H1 (cell line): Measurements from ENCODE around the gene SIN3B. TPM values are rescaled to one million over a fixed set of nuclear protein-coding genes. Genes with fewer than 3 reads are reported as not detected.

Experiments
- CTCF ChIA-PET: fragments of 300-600 bp; sonication (Branson Sonifier 250); formaldehyde crosslinking; loops from one replicate; lab custom pipeline; 2021; ENCODE audit not compliant: partially characterized antibody; lab: Charles Lee
- POLR2A ChIA-PET: fragments of 300-600 bp; sonication (Branson Sonifier 250); formaldehyde crosslinking; loops from one replicate; lab custom pipeline; 2021; ENCODE audit warnings: inconsistent platforms; ENCODE audit not compliant: partially characterized antibody; lab: Charles Lee
- DNase-seq, 2 experiments: peaks; one replicate each; pipeline versions ENCODE4 v3.0.0 to v3.0.0-alpha.2; 2010 to 2022; ENCODE audit warnings: low spot score in 2 of 2, low read depth in 1 of 2, mixed read lengths in 1 of 2
- FAIRE-seq: peaks from 2 replicates; lab custom pipeline; 2011; peaks lifted over from hg19 to GRCh38; lab: Jason Lieb, UNC
- H2AFZ ChIP-seq: 2 replicates; pipeline ENCODE4 v1.8.1; 2012; ENCODE audit warnings: low read length, inconsistent platforms
- H2AK5ac ChIP-seq: 2 replicates; pipeline ENCODE4 v1.6.1; 2013; ENCODE audit warnings: low read depth, low read length
- H2BK120ac ChIP-seq: replicated peaks from 2 replicates; pipeline ENCODE3; 2013; ENCODE audit warnings: low read depth, low read length, inconsistent platforms
- H2BK12ac ChIP-seq: 2 replicates; pipeline ENCODE4 v1.6.1; 2013; ENCODE audit warnings: low read depth, low read length
- H2BK15ac ChIP-seq: 2 replicates; pipeline ENCODE4 v1.6.1; 2013; ENCODE audit warnings: low read length
- H2BK20ac ChIP-seq: 2 replicates; pipeline ENCODE4 v1.6.1; 2013; ENCODE audit warnings: low read length
- H2BK5ac ChIP-seq: 2 replicates; pipeline ENCODE4 v1.6.1; 2013; ENCODE audit warnings: low read depth, low read length
- H3K14ac ChIP-seq: 2 replicates; pipeline ENCODE4 v1.6.1; 2013; ENCODE audit warnings: inconsistent platforms; ENCODE audit not compliant: insufficient read length
- H3K18ac ChIP-seq: 2 replicates; pipeline ENCODE4 v1.6.1; 2013; ENCODE audit warnings: low read length; ENCODE audit errors: extremely low read depth
- H3K23ac ChIP-seq: 2 replicates; pipeline ENCODE4 v1.6.1; 2013; ENCODE audit warnings: inconsistent platforms; ENCODE audit not compliant: insufficient read length
- H3K23me2 ChIP-seq: 2 replicates; pipeline ENCODE4 v1.6.1; 2013; ENCODE audit warnings: low read depth, low read length
- H3K27ac ChIP-seq: 2 replicates; pipeline ENCODE4 v1.6.1; 2011; ENCODE audit warnings: low read depth, low read length, inconsistent platforms
- H3K27me3 ChIP-seq, 4 experiments: replicated peaks in 1 of 4; 1 replicate in 1 of 4; 2 replicates in 3 of 4; pipeline versions ENCODE4 v1.6.1 to v1.8.1; 2011 to 2013; ENCODE audit warnings: low read length in 3 of 4, mild to moderate bottlenecking in 3 of 4, inconsistent platforms in 2 of 4, mixed read lengths in 2 of 4, moderate library complexity in 1 of 4; ENCODE audit not compliant: control insufficient read depth in 3 of 4, insufficient read depth in 3 of 4; ENCODE audit errors: extremely low read depth in 1 of 4
- H3K36me3 ChIP-seq, 4 experiments: 2 replicates each; pipeline versions ENCODE4 v1.6.1 to v1.8.1; 2011 to 2013; ENCODE audit warnings: mild to moderate bottlenecking in 4 of 4, low read length in 3 of 4, moderate library complexity in 2 of 4, control low read depth in 1 of 4, inconsistent platforms in 1 of 4; ENCODE audit not compliant: insufficient read depth in 4 of 4, control insufficient read depth in 2 of 4
- H3K4ac ChIP-seq: replicated peaks from 2 replicates; pipeline ENCODE3; 2013; ENCODE audit warnings: low read length, low read depth, mixed read lengths, inconsistent platforms; ENCODE audit not compliant: insufficient read length
- H3K4me1 ChIP-seq, 4 experiments: replicated peaks in 1 of 4; 1 replicate in 1 of 4; 2 replicates in 3 of 4; pipeline versions ENCODE4 v1.6.1 to v1.8.1; 2011 to 2013; ENCODE audit warnings: low read length in 3 of 4, inconsistent platforms in 2 of 4, mixed read lengths in 1 of 4; ENCODE audit not compliant: insufficient read depth in 4 of 4, control insufficient read depth in 3 of 4
- H3K4me2 ChIP-seq, 2 experiments: 2 replicates each; pipeline versions ENCODE4 v1.6.1 to v1.8.1; 2011 to 2013; ENCODE audit warnings: low read depth in 2 of 2, low read length in 2 of 2, control low read depth in 1 of 2, inconsistent platforms in 1 of 2, mild to moderate bottlenecking in 1 of 2; ENCODE audit not compliant: insufficient read depth in 1 of 2
- H3K4me3 ChIP-seq, 4 experiments: fragments of 200-600, 300-600 bp in 1 of 4; sonication (generic), shearing (Covaris generic), sonication (Bioruptor Twin) in 1 of 4; 2 replicates each; pipeline versions ENCODE4 v1.5.1 to v1.8.1; 2011 to 2016; ENCODE audit warnings: low read length in 4 of 4, low read depth in 3 of 4, control low read depth in 2 of 4, inconsistent platforms in 2 of 4, mild to moderate bottlenecking in 2 of 4, mixed read lengths in 1 of 4, moderate library complexity in 1 of 4; ENCODE audit not compliant: insufficient read depth in 2 of 4; ENCODE audit errors: extremely low read depth in 1 of 4
- H3K56ac ChIP-seq: replicated peaks from 2 replicates; pipeline ENCODE3; 2013; ENCODE audit warnings: low read depth, mild to moderate bottlenecking, mixed read lengths, low read length, inconsistent platforms; ENCODE audit not compliant: insufficient read length
- H3K79me1 ChIP-seq: 2 replicates; pipeline ENCODE4 v1.6.1; 2013; ENCODE audit warnings: low read depth, low read length, control low read depth
- H3K79me2 ChIP-seq, 2 experiments: 2 replicates each; pipeline versions ENCODE4 v1.6.1 to v1.8.1; 2012 to 2013; ENCODE audit warnings: low read length in 2 of 2, mild to moderate bottlenecking in 2 of 2, inconsistent platforms in 1 of 2; ENCODE audit not compliant: insufficient read depth in 2 of 2, control insufficient read depth in 1 of 2
- H3K9ac ChIP-seq, 4 experiments: replicated peaks in 1 of 4; 1 replicate in 1 of 4; 2 replicates in 3 of 4; pipeline versions ENCODE4 v1.6.1 to v1.8.1; 2011 to 2013; ENCODE audit warnings: low read depth in 3 of 4, low read length in 3 of 4, control low read depth in 2 of 4, mild to moderate bottlenecking in 2 of 4, moderate library complexity in 2 of 4, inconsistent platforms in 1 of 4; ENCODE audit errors: extremely low read depth in 1 of 4
- H3K9me3 ChIP-seq, 2 experiments: 2 replicates each; pipeline versions ENCODE4 v1.6.1 to v1.8.1; 2012 to 2013; ENCODE audit warnings: mild to moderate bottlenecking in 2 of 2, moderate library complexity in 2 of 2, control low read depth in 1 of 2, inconsistent platforms in 1 of 2, low read depth in 1 of 2, low read length in 1 of 2, mixed read lengths in 1 of 2; ENCODE audit not compliant: insufficient read depth in 2 of 2
- H4K20me1 ChIP-seq, 2 experiments: replicated peaks in 1 of 2; 2 replicates each; pipeline versions ENCODE3 to v1.8.1; 2011 to 2013; ENCODE audit warnings: inconsistent platforms in 2 of 2, low read length in 2 of 2, mild to moderate bottlenecking in 1 of 2; ENCODE audit not compliant: insufficient read depth in 2 of 2, control insufficient read depth in 1 of 2
- H4K5ac ChIP-seq: 2 replicates; pipeline ENCODE4 v1.6.1; 2013; ENCODE audit warnings: low read length, low read depth, mixed read lengths, inconsistent platforms; ENCODE audit not compliant: insufficient read length
- H4K8ac ChIP-seq: 2 replicates; pipeline ENCODE4 v1.8.0; 2013; ENCODE audit warnings: mild to moderate bottlenecking, moderate library complexity, low read length, inconsistent platforms; ENCODE audit not compliant: insufficient read depth; ENCODE audit errors: extremely low read depth
- H4K91ac ChIP-seq: replicated peaks from 2 replicates; pipeline ENCODE3; 2013; ENCODE audit warnings: low read length, mixed read lengths, inconsistent platforms; ENCODE audit not compliant: insufficient read length
- BCL11A ChIP-seq, 2 experiments: IDR thresholded peaks; one replicate each; pipeline ENCODE4 v1.6.1; 2011; ENCODE audit warnings: low read depth in 2 of 2, low read length in 2 of 2, mild to moderate bottlenecking in 2 of 2
- CEBPB ChIP-seq: IDR thresholded peaks from 2 replicates; pipeline ENCODE4 v1.6.1; 2012; ENCODE audit warnings: low read depth, low read length
- FOSL1 ChIP-seq: IDR thresholded peaks from 2 replicates; pipeline ENCODE4 v1.6.1; 2011; ENCODE audit warnings: mild to moderate bottlenecking, low read depth, low read length, moderate library complexity; ENCODE audit not compliant: insufficient read depth
- GABPA ChIP-seq: IDR thresholded peaks from 2 replicates; pipeline ENCODE4 v1.6.1; 2011; ENCODE audit warnings: mild to moderate bottlenecking, low read length, moderate library complexity, borderline replicate concordance; ENCODE audit not compliant: insufficient read depth
- RAD21 ChIP-seq, 2 experiments: IDR thresholded peaks in 1 of 2; conservative IDR thresholded peaks in 1 of 2; 2 replicates each; pipeline ENCODE4 v1.6.1; 2011; ENCODE audit warnings: low read depth in 2 of 2, low read length in 2 of 2, improper control_type of control experiment in 1 of 2, inconsistent platforms in 1 of 2, mild to moderate bottlenecking in 1 of 2, moderate library complexity in 1 of 2
- RXRA ChIP-seq: IDR thresholded peaks from 2 replicates; pipeline ENCODE4 v1.6.1; 2011; ENCODE audit warnings: low read depth, mild to moderate bottlenecking, low read length, moderate library complexity; ENCODE audit not compliant: insufficient read depth
- SP2 ChIP-seq: IDR thresholded peaks from 2 replicates; pipeline ENCODE4 v1.6.1; 2012; ENCODE audit warnings: mild to moderate bottlenecking, low read length, inconsistent platforms
- SUZ12 ChIP-seq: fragments of 200-600 bp; sonication (generic); IDR thresholded peaks from 2 replicates; pipeline ENCODE4 v1.6.1; 2012; ENCODE audit warnings: mild to moderate bottlenecking, inconsistent platforms, low read length, moderate library complexity, mixed read lengths
- TAF7 ChIP-seq: optimal IDR thresholded peaks from 2 replicates; pipeline ENCODE3; 2011; ENCODE audit warnings: low read depth, mild to moderate bottlenecking, inconsistent platforms, low read length, moderate library complexity, borderline replicate concordance
- YY1 ChIP-seq: IDR thresholded peaks from 2 replicates; pipeline ENCODE4 v1.6.1; 2011; ENCODE audit warnings: low read depth, mild to moderate bottlenecking, low read length
- WGBS, 2 experiments: shearing (Covaris generic) in 1 of 2; methylation state at CpG; one replicate each; pipeline versions ENCODE4 v1.1.6 to v1.1.7; 2013 to 2015; ENCODE audit warnings: low lambda C conversion rate in 2 of 2, mixed read lengths in 2 of 2, inconsistent platforms in 1 of 2, low coverage in 1 of 2, missing lambda C conversion rate in 1 of 2; ENCODE audit not compliant: insufficient replicate concordance in 2 of 2, insufficient coverage in 1 of 2, insufficient read length in 1 of 2; ENCODE audit errors: extremely low coverage in 1 of 2, missing lambda C conversion rate in 1 of 2; 5-methylcytosine and 5-hydroxymethylcytosine counted together
- polyA plus RNA-seq, 7 experiments: library from polyadenylated mRNA; depleted of rRNA in 3 of 7; stranded (reverse) in 5 of 7; unstranded in 2 of 7; fragments of >200 nt in 5 of 7; fragments of 200-250 nt in 2 of 7; gene quantifications; 1 replicate in 5 of 7; 2 replicates in 1 of 7; 4 replicates in 1 of 7; pipeline versions ENCODE4 v1.2.1 to v1.2.3, GENCODE V29; 2011 to 2013; ENCODE audit warnings: missing spikeins in 2 of 7, mixed read lengths in 2 of 7
- total RNA-seq: library from RNA; stranded (reverse); fragmentation: NEBNext Ultra II Directional; extraction: Animal tissue kit (Norgen Biotek cat#: 25700); gene quantifications from 2 replicates; pipeline ENCODE4 v1.2.1, GENCODE V29; 2021

Gene SIN3B
- total and polyA plus RNA-seq, 2 of the 8 experiments (the other 6 are each of a cell fraction or from before 2014, with no cell fraction given): 29.5 to 71.1 TPM

- no peaks in the 10 kb centered on the region for H3K9me3 ChIP-seq
- no peak for TF ChIP-seq SP2
- no peak for TF ChIP-seq FOSL1
- no peak for TF ChIP-seq RAD21 (IDR thresholded peaks at IDR 0.05 in 1 of 2, conservative IDR thresholded peaks at IDR 0.05 in 1 of 2; ENCODE audit: low read depth in 2 of 2, low read length in 2 of 2)
- TF ChIP-seq GABPA: no peak
- TF ChIP-seq RXRA: no peak
- TF ChIP-seq BCL11A (IDR thresholded peaks at IDR 0.05; ENCODE audit: low read depth in 2 of 2, low read length in 2 of 2): no peak
- TF ChIP-seq SUZ12: no peak
- TF ChIP-seq TAF7: no peak
- TF ChIP-seq YY1: no peak
- TF ChIP-seq CEBPB: no peak
- TF ChIP-seq, all 59 proteins: peak for 0
- FAIRE-seq (no peak), DNase-seq (no peak)
- Histone ChIP-seq H3K9ac (no peak overlapping the region), H3K56ac (no peak overlapping the region), H2BK15ac (no peak overlapping the region), H3K4me3 (no peak overlapping the region), H3K79me2 (no peaks in the 10 kb centered on the region), H3K18ac (no peak overlapping the region), H4K8ac (no peak overlapping the region), H2AFZ (no peak overlapping the region), H2BK12ac (no peak overlapping the region), H3K79me1 (0 out of 2 replicates have a peak, but pooled peaks cover 2% of the 10 kb centered on the region), H3K23ac (no peak overlapping the region), H2BK120ac (no peak overlapping the region), H2BK20ac (no peak overlapping the region), H3K4me1 (no peaks in the 10 kb centered on the region), H4K5ac (no peak overlapping the region), H3K27ac (no peak overlapping the region), H3K14ac (no peak overlapping the region), H3K4ac (no peak overlapping the region), H2AK5ac (no peak overlapping the region), H4K20me1 (peaks cover 0 to 7% of the 10 kb centered on the region in 2 experiments), H3K4me2 (no peak overlapping the region), H3K23me2 (0 out of 2 replicates have a peak, but pooled peaks cover 1% of the 10 kb centered on the region), H3K36me3 (peaks cover 23 to 49% (median 40%) of the 10 kb centered on the region in 4 experiments), H4K91ac (no peak overlapping the region), H3K27me3 (no peaks in the 10 kb centered on the region), H2BK5ac (no peak overlapping the region)
- ChIA-PET POLR2A (interaction anchor here (1.1 kb wide), 1 partner anchor 8 kb away, joined by 3 read pairs; no protein-coding TSS in a partner anchor), CTCF (no interaction called here)
- 97% methylated on average over 10 of the region's 10 CpGs; no CpG with 5 or more reads in 1 of the 2 experiments for WGBS, 2 experiments
Measured at GRCh38 chr19:16862826-16863415, 33.7 kb downstream of the SIN3B start.
